ENCODE measurements around the gene FBXL22. TPM values are rescaled to one million over a fixed set of nuclear protein-coding genes. Genes with fewer than 3 reads are reported as not detected.
A peak's percentile ranks its signal among the peaks of the same experiment; 100 is the strongest.
"Not testable (repeated sequence)": the region's sequence is repeated elsewhere in the genome, so short reads cannot be mapped to it uniquely, and the experiment has no call there.

The FBXL22 gene
- total RNA-seq, 1 donor from 2014 or later = 0.13 TPM

GRCh38 chr15:63611177-63611576, 14.0 kb downstream of the FBXL22 start:
- no peak for DNase-seq (ENCODE audit: low read depth, low spot score)

GRCh38 chr15:63612300-63612699, 15.1 kb downstream of the FBXL22 start:
- no peak for DNase-seq (ENCODE audit: low read depth, low spot score)

- DNase-seq (ENCODE audit: low read depth, low spot score) = no peak
Measured at GRCh38 chr15:63615935-63616334, 18.7 kb downstream of the FBXL22 start.

- not testable (repeated sequence) for DNase-seq (ENCODE audit: low read depth, low spot score)
Measured at GRCh38 chr15:63617147-63617546, 20.0 kb downstream of the FBXL22 start.

GRCh38 chr15:63617627-63618026, 20.4 kb downstream of the FBXL22 start:
- not testable (repeated sequence) for DNase-seq (ENCODE audit: low read depth, low spot score)

- DNase-seq (ENCODE audit: low read depth, low spot score) = not testable (repeated sequence)
Measured at GRCh38 chr15:63620760-63621159, 23.6 kb downstream of the FBXL22 start.

- no peak for DNase-seq (ENCODE audit: low read depth, low spot score)
Measured at GRCh38 chr15:63623232-63623969, 26.2 kb downstream of the FBXL22 start.

GRCh38 chr15:63626955-63627354, 29.8 kb downstream of the FBXL22 start:
- DNase-seq (ENCODE audit: low read depth, low spot score) = no peak

GRCh38 chr15:63628123-63628822, 31.1 kb downstream of the FBXL22 start:
- no peak for DNase-seq (ENCODE audit: low read depth, low spot score)

- DNase-seq (ENCODE audit: low read depth, low spot score) = no peak
Measured at GRCh38 chr15:63630036-63630751, 33.0 kb downstream of the FBXL22 start.

- peak; percentile 8 for DNase-seq (ENCODE audit: low read depth, low spot score)
Measured at GRCh38 chr15:63633312-63633711, 36.1 kb downstream of the FBXL22 start.

- DNase-seq (ENCODE audit: low read depth, low spot score) = no peak
Measured at GRCh38 chr15:63634154-63634553, 37.0 kb downstream of the FBXL22 start.

GRCh38 chr15:63636518-63637061, 39.4 kb downstream of the FBXL22 start:
- no peak for DNase-seq (ENCODE audit: low read depth, low spot score)

GRCh38 chr15:63638839-63639238, 41.7 kb downstream of the FBXL22 start:
- no peak for DNase-seq (ENCODE audit: low read depth, low spot score)

GRCh38 chr15:63640146-63640545, 43.0 kb downstream of the FBXL22 start:
- no peak for DNase-seq (ENCODE audit: low read depth, low spot score)

Other genes starting within 250 kb of the FBXL22 start
- 2.0 and 2.5 TPM in 2 replicates for gene CA12, start 215.5 kb upstream of the FBXL22 start, total RNA-seq
- 39.5 and 46.0 TPM in 2 replicates for gene USP3, start 92.8 kb upstream of the FBXL22 start, total RNA-seq
- gene HERC1, start 236.6 kb downstream of the FBXL22 start, total RNA-seq = 136 and 205 TPM in 2 replicates